ENCODE data around the gene CAMK1D.

GRCh38 chr10:12791728-12792127 lies 442.4 kb downstream of the CAMK1D start:
- TF ChIP-seq EZH2 (optimal IDR thresholded peaks at IDR 0.05; ENCODE audit: low read depth, low read length) (no peak), CTCF (IDR thresholded peaks at IDR 0.05; ENCODE audit: low read length) (no peak), EZH2phosphoT487 (IDR thresholded peaks at IDR 0.05; ENCODE audit: low read length) (no peak)
